Nephron progenitor cell (in vitro differentiated cells): ENCODE results near the gene BAZ1B.
"Not testable (repeated sequence)": the region's sequence is repeated elsewhere in the genome, so short reads cannot be mapped to it uniquely, and the experiment has no call there.

ENCODE experiments used
- DNase-seq: peaks from one replicate; pipeline ENCODE4 v3.0.0; 2021
- H3K27ac Mint-ChIP-seq: 2 replicates; pipeline ENCODE4 v1.8.0; 2021; ENCODE audit warnings: mild to moderate bottlenecking, moderate library complexity, mixed read lengths
- H3K27me3 Mint-ChIP-seq: 2 replicates; pipeline ENCODE4 v1.8.0; 2021; ENCODE audit warnings: mild to moderate bottlenecking, low read depth, mixed read lengths; ENCODE audit not compliant: poor library complexity
- H3K36me3 Mint-ChIP-seq: 2 replicates; pipeline ENCODE4 v1.8.0; 2021; ENCODE audit warnings: low read depth, mixed read lengths
- H3K4me1 Mint-ChIP-seq: 2 replicates; pipeline ENCODE4 v1.8.0; 2021; ENCODE audit warnings: mixed read lengths
- H3K4me3 Mint-ChIP-seq: 2 replicates; pipeline ENCODE4 v1.8.0; 2021; ENCODE audit warnings: mild to moderate bottlenecking, moderate library complexity, mixed read lengths
- H3K9me3 Mint-ChIP-seq: 2 replicates; pipeline ENCODE4 v1.8.0; 2021; ENCODE audit warnings: mild to moderate bottlenecking, moderate library complexity, mixed read lengths
- CTCF ChIP-seq: fragments of 200-600 bp; sonication (generic); IDR thresholded peaks from 2 replicates; pipeline ENCODE4 v1.5.0; 2021; ENCODE audit warnings: antibody characterized with exemption

The BAZ1B gene

GRCh38 chr7:73418113-73418703 is 103.9 kb downstream of the BAZ1B start:
- no peaks in the 10 kb centered on the region for H3K9me3 Mint-ChIP-seq
- TF ChIP-seq CTCF = no peak
- H3K36me3 Mint-ChIP-seq = no peaks in the 10 kb centered on the region
- H3K27ac Mint-ChIP-seq = no peak overlapping the region
- H3K27me3 Mint-ChIP-seq = no peaks in the 10 kb centered on the region
- no peak for DNase-seq
- no peak overlapping the region for H3K4me3 Mint-ChIP-seq
- H3K4me1 Mint-ChIP-seq = peaks cover 18% of the 10 kb centered on the region

DNA sequence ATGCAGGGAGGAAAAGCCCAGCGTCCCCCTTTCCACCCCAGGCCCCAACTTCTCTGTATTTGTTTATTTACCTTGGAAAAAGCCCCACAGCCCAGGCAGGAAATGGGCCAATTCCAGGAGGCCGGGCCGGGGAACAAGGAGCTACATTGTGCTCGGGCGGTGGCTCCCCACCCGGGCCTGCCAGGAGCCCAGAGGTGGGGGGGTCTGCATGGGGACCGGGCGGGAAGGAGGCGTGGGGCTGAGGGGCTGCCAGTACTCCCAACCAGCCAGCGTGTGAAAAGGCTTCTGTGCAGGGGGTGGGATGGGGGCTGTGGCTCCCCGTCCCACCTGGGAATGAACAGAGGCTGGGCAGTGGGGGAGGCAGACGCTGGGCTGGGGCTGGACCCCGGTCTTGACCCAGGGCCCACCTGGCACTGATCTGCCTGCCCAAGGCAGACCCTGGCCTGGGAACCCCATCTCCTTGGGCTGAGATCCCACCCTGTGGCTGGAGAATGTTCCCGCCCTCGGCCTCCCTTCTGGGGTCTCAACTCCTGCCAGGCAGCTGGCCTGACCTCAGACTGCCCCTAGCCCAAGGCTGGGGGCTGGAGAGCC is 111.5 kb downstream of the BAZ1B start:
- H3K36me3 Mint-ChIP-seq, H3K9me3 Mint-ChIP-seq, H3K4me3 Mint-ChIP-seq, H3K4me1 Mint-ChIP-seq, H3K27me3 Mint-ChIP-seq: not testable (repeated sequence)
- peak; percentile 26 for DNase-seq
- peak overlapping the region; percentile 48 for H3K27ac Mint-ChIP-seq

- not testable (repeated sequence) for H3K27ac Mint-ChIP-seq, DNase-seq, H3K36me3 Mint-ChIP-seq
Observed at GRCh38 chr7:73404860-73405259, 117.2 kb downstream of the BAZ1B start.

GRCh38 chr7:73399185-73400050 is 122.7 kb downstream of the BAZ1B start:
- H3K27ac Mint-ChIP-seq, H3K36me3 Mint-ChIP-seq, H3K27me3 Mint-ChIP-seq, H3K9me3 Mint-ChIP-seq, H3K4me3 Mint-ChIP-seq, DNase-seq: not testable (repeated sequence)
- H3K4me1 Mint-ChIP-seq = peaks cover 33% of the 10 kb centered on the region

More at GRCh38 chr7:73404860-73405259, 117.2 kb downstream of the BAZ1B start:
- not testable (repeated sequence) for H3K27me3 Mint-ChIP-seq, H3K9me3 Mint-ChIP-seq, H3K4me3 Mint-ChIP-seq
- H3K4me1 Mint-ChIP-seq = peaks cover 11% of the 10 kb centered on the region

DNA sequence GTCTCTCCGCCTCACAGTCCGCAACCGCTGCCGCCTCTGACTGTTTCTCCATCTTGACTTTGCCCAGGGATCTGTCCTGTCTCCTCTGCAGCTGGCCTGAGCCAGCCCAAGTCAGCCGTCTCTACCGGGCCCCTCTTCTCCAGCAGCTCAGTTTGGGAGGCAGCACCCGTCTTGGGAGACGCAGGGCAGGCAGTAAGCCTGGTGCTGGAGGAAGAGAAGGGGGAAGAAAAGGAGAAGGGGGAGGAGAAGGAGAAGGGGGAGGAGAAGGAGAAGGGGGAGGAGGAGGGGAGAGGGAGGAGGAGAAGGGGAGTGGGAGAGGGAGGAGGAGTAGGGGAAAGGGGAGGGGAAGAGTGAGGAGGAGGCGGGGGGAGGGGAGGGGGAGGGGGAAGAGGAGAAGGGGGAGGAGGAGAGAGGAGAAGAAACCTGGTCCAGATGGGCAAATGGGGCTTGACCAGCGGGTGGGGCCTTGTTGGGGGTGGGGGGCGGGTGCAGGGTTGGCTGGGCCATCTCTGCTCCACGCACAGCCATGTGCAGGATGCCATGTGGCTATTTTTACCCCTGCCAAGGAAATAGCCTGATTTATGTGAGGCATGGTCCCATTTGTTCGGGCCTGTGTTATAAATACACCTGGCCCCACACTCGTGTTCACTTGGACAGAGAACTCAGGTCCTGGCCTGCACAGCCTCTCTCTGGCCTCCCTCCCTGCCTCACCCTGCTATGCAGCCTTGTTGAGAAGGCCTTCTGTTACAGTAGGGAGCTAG is 124.4 kb downstream of the BAZ1B start:
- peaks cover 6% of the 10 kb centered on the region for H3K9me3 Mint-ChIP-seq
- TF ChIP-seq CTCF = no peak
- H3K4me1 Mint-ChIP-seq = peaks cover 33% of the 10 kb centered on the region
- H3K4me3 Mint-ChIP-seq = peak overlapping the region; percentile 86
- H3K36me3 Mint-ChIP-seq = no peaks in the 10 kb centered on the region
- peak overlapping the region; percentile 53 for H3K27ac Mint-ChIP-seq
- DNase-seq = peak; percentile 36
- H3K27me3 Mint-ChIP-seq = no peaks in the 10 kb centered on the region

DNA sequence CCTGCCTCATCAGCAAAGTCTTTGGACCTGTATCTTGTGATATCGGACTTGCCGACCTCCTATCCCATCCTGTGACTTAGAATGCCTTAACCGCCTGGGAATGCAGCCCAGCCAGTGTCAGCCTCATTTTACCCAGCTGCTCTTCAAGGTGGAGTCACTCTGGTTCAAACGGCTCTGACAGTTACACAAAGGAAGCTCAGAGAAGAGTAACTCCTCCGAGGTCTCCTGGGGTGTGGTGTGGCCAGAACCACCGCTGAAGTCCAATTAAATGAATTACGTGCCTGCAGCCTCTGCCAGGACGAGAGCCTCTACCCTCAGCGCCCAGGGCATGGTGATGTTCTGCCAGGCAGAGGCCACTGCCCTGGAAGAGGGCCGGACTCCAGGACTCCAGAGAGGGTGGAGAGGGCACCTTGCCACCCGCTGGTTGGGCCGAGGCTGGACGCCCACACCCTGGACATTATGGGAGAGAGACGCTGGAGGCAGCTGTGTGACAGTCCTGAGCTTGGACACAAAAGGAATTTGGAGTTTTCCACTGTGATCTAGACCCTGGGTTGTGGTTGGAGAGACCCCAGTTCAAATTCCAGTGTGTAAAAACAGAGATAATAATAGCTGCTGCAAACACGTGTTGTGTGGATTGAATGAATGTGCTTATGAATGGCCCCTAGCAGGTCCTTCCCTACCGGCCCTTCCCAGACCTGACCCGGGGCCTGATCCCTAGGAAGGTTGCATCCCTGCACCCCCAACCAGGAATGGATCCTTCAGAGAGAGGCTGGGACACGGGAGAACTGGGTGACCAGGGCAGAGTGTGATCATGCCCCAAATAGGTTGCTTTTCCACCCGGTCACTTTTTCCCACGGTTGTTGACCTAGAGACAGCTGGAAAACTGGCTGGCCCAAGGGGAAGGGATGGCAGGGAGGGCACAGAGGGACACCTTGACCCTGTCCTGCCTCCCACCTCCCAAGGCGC is 126.3 kb downstream of the BAZ1B start:
- no peak for DNase-seq
- Mint-ChIP-seq H3K36me3 (no peaks in the 10 kb centered on the region), H3K27ac (peak overlapping the region; percentile 86), H3K9me3 (peaks cover 22% of the 10 kb centered on the region), H3K4me3 (peak overlapping the region; percentile 63), H3K4me1 (peaks cover 26% of the 10 kb centered on the region), H3K27me3 (no peaks in the 10 kb centered on the region)
- TF ChIP-seq CTCF = no peak
